ENCODE data around the gene MCRIP2.

DNA sequence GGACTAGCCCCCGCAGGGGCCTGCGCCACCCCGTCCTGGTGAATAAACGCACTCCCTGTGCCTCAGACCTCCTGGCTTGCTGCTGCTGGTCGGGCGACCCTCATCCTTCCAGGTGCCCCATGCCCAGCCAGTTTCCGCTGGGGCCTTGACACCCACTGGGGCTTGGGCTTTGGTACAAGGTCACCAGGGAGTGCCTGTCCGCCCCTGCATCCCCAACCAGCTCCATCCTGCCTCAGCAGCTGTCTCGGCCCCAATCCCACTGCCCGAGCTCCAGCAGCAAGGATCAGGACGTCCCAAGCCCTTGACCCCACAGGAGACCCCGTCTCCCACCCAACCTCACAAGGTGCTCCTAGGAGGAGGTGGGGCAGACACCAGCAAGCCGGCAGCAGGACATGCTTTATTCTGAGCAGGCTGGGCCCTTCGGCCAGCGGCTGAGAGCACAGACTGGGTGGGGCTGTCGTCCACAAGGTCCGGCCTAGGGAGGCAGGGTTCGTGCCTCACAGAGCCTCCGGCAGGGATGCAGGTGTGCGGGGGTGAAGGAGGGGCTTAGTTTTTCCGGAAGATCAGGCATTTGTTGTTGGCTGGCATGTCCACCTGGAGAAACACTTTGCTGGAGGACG is 7.5 kb upstream of the MCRIP2 start:
- TF ChIP-seq, protein P1, sequence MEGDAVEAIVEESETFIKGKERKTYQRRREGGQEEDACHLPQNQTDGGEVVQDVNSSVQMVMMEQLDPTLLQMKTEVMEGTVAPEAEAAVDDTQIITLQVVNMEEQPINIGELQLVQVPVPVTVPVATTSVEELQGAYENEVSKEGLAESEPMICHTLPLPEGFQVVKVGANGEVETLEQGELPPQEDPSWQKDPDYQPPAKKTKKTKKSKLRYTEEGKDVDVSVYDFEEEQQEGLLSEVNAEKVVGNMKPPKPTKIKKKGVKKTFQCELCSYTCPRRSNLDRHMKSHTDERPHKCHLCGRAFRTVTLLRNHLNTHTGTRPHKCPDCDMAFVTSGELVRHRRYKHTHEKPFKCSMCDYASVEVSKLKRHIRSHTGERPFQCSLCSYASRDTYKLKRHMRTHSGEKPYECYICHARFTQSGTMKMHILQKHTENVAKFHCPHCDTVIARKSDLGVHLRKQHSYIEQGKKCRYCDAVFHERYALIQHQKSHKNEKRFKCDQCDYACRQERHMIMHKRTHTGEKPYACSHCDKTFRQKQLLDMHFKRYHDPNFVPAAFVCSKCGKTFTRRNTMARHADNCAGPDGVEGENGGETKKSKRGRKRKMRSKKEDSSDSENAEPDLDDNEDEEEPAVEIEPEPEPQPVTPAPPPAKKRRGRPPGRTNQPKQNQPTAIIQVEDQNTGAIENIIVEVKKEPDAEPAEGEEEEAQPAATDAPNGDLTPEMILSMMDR (IDR thresholded peaks at IDR 0.05) = no peak
- TF ChIP-seq POLR2A (IDR thresholded peaks at IDR 0.05) = no peak
